SK-N-SH treated with all-trans-retinoic acid at 6 μM for 48 hours (cell line): ENCODE data around the gene MDFIC.

ENCODE experiments used
- ATAC-seq: fragments of 200-7000 bp; cut with Tn5 transposase; 3 replicates; pipeline ENCODE4 v1.9.1; 2020; ENCODE audit warnings: mild to moderate bottlenecking, moderate library complexity
- ARNTL ChIP-seq: fragments of 450-650 bp; formaldehyde crosslinking; IDR thresholded peaks from 2 replicates; pipeline ENCODE4 v1.5.0; 2020; ENCODE audit warnings: low read depth, mild to moderate bottlenecking, moderate library complexity, borderline replicate concordance
- BACH2 ChIP-seq: fragments of 250-450 bp; sonication (Bioruptor Pico); IDR thresholded peaks from 2 replicates; pipeline ENCODE4 v1.9.0; 2021; ENCODE audit warnings: mild to moderate bottlenecking, borderline replicate concordance
- CSDC2 ChIP-seq: fragments of 250-450 bp; sonication (Bioruptor Pico); IDR thresholded peaks from 2 replicates; pipeline ENCODE4 v1.5.0; 2020; ENCODE audit warnings: mild to moderate bottlenecking, moderate library complexity
- CSRNP3 ChIP-seq: fragments of 250-450 bp; sonication (Bioruptor Pico); IDR thresholded peaks from 2 replicates; pipeline ENCODE4 v1.5.1; 2021; ENCODE audit warnings: mild to moderate bottlenecking, moderate library complexity
- ESRRG ChIP-seq: fragments of 250-450 bp; sonication (Bioruptor Pico); IDR thresholded peaks from 2 replicates; pipeline ENCODE4 v1.6.1; 2021; ENCODE audit warnings: mild to moderate bottlenecking
- ISL1 ChIP-seq: fragments of 250-450 bp; sonication (Bioruptor Pico); IDR thresholded peaks from 2 replicates; pipeline ENCODE4 v2.1.2; 2022; ENCODE audit warnings: mild to moderate bottlenecking, moderate library complexity
- OSR1 ChIP-seq: fragments of 250-450 bp; sonication (Bioruptor Pico); IDR thresholded peaks from 2 replicates; pipeline ENCODE4 v1.8.0; 2022; ENCODE audit warnings: moderate library complexity, mild to moderate bottlenecking, inconsistent platforms
- POU6F1 ChIP-seq: fragments of 250-450 bp; sonication (Bioruptor Pico); IDR thresholded peaks from 2 replicates; pipeline ENCODE4 v1.8.0; 2021; ENCODE audit warnings: low read depth, mild to moderate bottlenecking, moderate library complexity, borderline replicate concordance
- RARB ChIP-seq: fragments of 250-450 bp; sonication (Bioruptor Pico); IDR thresholded peaks from 2 replicates; pipeline ENCODE4 v1.8.0; 2021; ENCODE audit warnings: mild to moderate bottlenecking, moderate library complexity
- TCF4 ChIP-seq: fragments of 250-450 bp; sonication (Bioruptor Pico); IDR thresholded peaks from 2 replicates; pipeline ENCODE4 v1.8.0; 2021; ENCODE audit warnings: mild to moderate bottlenecking, moderate library complexity, borderline replicate concordance
- TOX ChIP-seq: fragments of 250-450 bp; sonication (Bioruptor Pico); IDR thresholded peaks from 2 replicates; pipeline ENCODE4 v1.8.0; 2021; ENCODE audit warnings: mild to moderate bottlenecking, moderate library complexity, borderline replicate concordance
- ZC3H10 ChIP-seq: fragments of 250-450 bp; sonication (Bioruptor Pico); IDR thresholded peaks from 2 replicates; pipeline ENCODE4 v1.5.1; 2021; ENCODE audit warnings: mild to moderate bottlenecking, moderate library complexity
- ZFP3 ChIP-seq: fragments of 250-450 bp; sonication (Bioruptor Pico); IDR thresholded peaks from 2 replicates; pipeline ENCODE4 v1.5.0; 2020; ENCODE audit warnings: mild to moderate bottlenecking, moderate library complexity
- ZFP30 ChIP-seq: fragments of 450-650 bp; formaldehyde crosslinking; IDR thresholded peaks from 2 replicates; pipeline ENCODE4 v1.5.0; 2022; ENCODE audit warnings: mild to moderate bottlenecking, moderate library complexity
- ZNF565 ChIP-seq: fragments of 450-650 bp; formaldehyde crosslinking; conservative IDR thresholded peaks from 2 replicates; pipeline ENCODE4 v1.5.0; 2020; ENCODE audit warnings: low read depth, mild to moderate bottlenecking, moderate library complexity
- ZNF70 ChIP-seq: fragments of 450-650 bp; formaldehyde crosslinking; IDR thresholded peaks from 2 replicates; pipeline ENCODE4 v1.5.0; 2020; ENCODE audit warnings: mild to moderate bottlenecking, moderate library complexity
- ZNF8 ChIP-seq: fragments of 450-650 bp; formaldehyde crosslinking; IDR thresholded peaks from 2 replicates; pipeline ENCODE4 v1.5.0; 2020; ENCODE audit warnings: mild to moderate bottlenecking, moderate library complexity

Gene MDFIC

GRCh38 chr7:115040495-115040894 is 118.6 kb downstream of the MDFIC start:
- TF ChIP-seq OSR1 (no peak), ZNF70 (CRISPR knock-in tag) (no peak), ZC3H10 (CRISPR knock-in tag) (no peak), RARB (CRISPR knock-in tag) (no peak), ZFP30 (no peak), ZFP3 (no peak), ARNTL (CRISPR knock-in tag) (no peak), POU6F1 (no peak)

GRCh38 chr7:115042596-115042995 is 120.7 kb downstream of the MDFIC start:
- no peak for ATAC-seq
- TF ChIP-seq CSRNP3 (CRISPR knock-in tag): no peak
- TF ChIP-seq POU6F1: no peak
- no peak for TF ChIP-seq BACH2 (CRISPR knock-in tag)
- TF ChIP-seq ZNF70 (CRISPR knock-in tag): no peak
- TF ChIP-seq ZFP30: no peak
- no peak for TF ChIP-seq TOX
- TF ChIP-seq, all 23 proteins: peak for 0

More at GRCh38 chr7:115040495-115040894, 118.6 kb downstream of the MDFIC start:
- ATAC-seq: no peak

GRCh38 chr7:115043605-115044004 is 121.7 kb downstream of the MDFIC start:
- no peak for ATAC-seq
- TF ChIP-seq ZNF8 (CRISPR knock-in tag) (no peak), TCF4 (no peak), CSDC2 (no peak), ZFP3 (no peak)

- ATAC-seq: no peak
- TF ChIP-seq ESRRG (CRISPR knock-in tag) (no peak), ZFP30 (no peak), ZNF70 (CRISPR knock-in tag) (no peak), RARB (CRISPR knock-in tag) (no peak)
- TF ChIP-seq, all 23 proteins: peak for 0
Measured at GRCh38 chr7:115044224-115044623, 122.3 kb downstream of the MDFIC start.

- ATAC-seq: no peak
- TF ChIP-seq ESRRG (CRISPR knock-in tag): no peak
- no peak for TF ChIP-seq OSR1
- no peak for TF ChIP-seq ISL1 (CRISPR knock-in tag)
- no peak for TF ChIP-seq ZNF565 (CRISPR knock-in tag)
- no peak for TF ChIP-seq CSRNP3 (CRISPR knock-in tag)
- TF ChIP-seq TCF4: no peak
Measured at GRCh38 chr7:115047958-115048720, 126.2 kb downstream of the MDFIC start.

- TF ChIP-seq TCF4 (no peak), OSR1 (no peak), BACH2 (CRISPR knock-in tag) (no peak), RARB (CRISPR knock-in tag) (no peak)
- no peak for ATAC-seq
Measured at GRCh38 chr7:115052706-115053105, 130.8 kb downstream of the MDFIC start.
